ENCODE results near the gene MYZAP. TPM values are rescaled to one million over a fixed set of nuclear protein-coding genes. Genes with fewer than 3 reads are reported as not detected.

MYZAP gene
- total and polyA plus RNA-seq, 2 of the 13 experiments (the other 11 are each of a cell fraction or from before 2014, with no cell fraction given), result not detected

DNA sequence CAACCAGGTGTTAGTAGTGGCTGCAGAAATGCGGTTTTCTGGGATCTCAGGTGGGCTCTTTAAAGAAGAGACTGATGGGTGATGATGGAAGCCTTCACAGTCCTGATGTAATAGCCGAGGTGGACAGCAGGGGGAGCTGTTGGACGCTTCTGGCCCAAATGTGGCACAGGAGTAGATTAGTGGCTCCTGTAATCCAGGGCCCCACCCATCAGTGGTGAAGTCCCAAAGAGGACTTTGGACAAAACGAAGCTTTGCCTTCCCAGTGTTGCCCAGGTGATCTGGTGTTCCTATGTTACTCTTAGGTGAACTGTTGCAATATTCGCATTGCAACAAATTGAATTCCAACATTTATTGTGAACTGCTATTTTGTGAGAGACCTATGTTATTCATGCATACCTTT lies 31.8 kb upstream of the MYZAP start (continued):
- peak; percentile 100 for TF ChIP-seq ZNF264 (CRISPR knock-in tag; IDR thresholded peaks at IDR 0.05)
- TF ChIP-seq IRF2 (CRISPR knock-in tag; IDR thresholded peaks at IDR 0.05), result no peak
- no peak for TF ChIP-seq SOX6 (IDR thresholded peaks at IDR 0.05)
- TF ChIP-seq SOX6 (CRISPR knock-in tag; IDR thresholded peaks at IDR 0.05), result no peak
- no peak for TF ChIP-seq ZNF7 (CRISPR knock-in tag; IDR thresholded peaks at IDR 0.05)
- TF ChIP-seq ZNF563 (CRISPR knock-in tag; IDR thresholded peaks at IDR 0.05), result no peak
- no peak for TF ChIP-seq ZNF672 (CRISPR knock-in tag; IDR thresholded peaks at IDR 0.05)
- TF ChIP-seq, protein P1, sequence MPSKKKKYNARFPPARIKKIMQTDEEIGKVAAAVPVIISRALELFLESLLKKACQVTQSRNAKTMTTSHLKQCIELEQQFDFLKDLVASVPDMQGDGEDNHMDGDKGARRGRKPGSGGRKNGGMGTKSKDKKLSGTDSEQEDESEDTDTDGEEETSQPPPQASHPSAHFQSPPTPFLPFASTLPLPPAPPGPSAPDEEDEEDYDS (CRISPR knock-in tag; IDR thresholded peaks at IDR 0.05), result 0 out of 2 replicates have a peak, but pooled peaks have one; percentile 10
- 0 out of 2 replicates have a peak, but pooled peaks have one; percentile 51 for TF ChIP-seq SMAD3 (CRISPR knock-in tag; IDR thresholded peaks at IDR 0.05)
- TF ChIP-seq, protein P2, sequence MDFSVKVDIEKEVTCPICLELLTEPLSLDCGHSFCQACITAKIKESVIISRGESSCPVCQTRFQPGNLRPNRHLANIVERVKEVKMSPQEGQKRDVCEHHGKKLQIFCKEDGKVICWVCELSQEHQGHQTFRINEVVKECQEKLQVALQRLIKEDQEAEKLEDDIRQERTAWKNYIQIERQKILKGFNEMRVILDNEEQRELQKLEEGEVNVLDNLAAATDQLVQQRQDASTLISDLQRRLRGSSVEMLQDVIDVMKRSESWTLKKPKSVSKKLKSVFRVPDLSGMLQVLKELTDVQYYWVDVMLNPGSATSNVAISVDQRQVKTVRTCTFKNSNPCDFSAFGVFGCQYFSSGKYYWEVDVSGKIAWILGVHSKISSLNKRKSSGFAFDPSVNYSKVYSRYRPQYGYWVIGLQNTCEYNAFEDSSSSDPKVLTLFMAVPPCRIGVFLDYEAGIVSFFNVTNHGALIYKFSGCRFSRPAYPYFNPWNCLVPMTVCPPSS (IDR thresholded peaks at IDR 0.05), result no peak
- TF ChIP-seq MTF1 (CRISPR knock-in tag; IDR thresholded peaks at IDR 0.05), result no peak
- TF ChIP-seq, protein P3, sequence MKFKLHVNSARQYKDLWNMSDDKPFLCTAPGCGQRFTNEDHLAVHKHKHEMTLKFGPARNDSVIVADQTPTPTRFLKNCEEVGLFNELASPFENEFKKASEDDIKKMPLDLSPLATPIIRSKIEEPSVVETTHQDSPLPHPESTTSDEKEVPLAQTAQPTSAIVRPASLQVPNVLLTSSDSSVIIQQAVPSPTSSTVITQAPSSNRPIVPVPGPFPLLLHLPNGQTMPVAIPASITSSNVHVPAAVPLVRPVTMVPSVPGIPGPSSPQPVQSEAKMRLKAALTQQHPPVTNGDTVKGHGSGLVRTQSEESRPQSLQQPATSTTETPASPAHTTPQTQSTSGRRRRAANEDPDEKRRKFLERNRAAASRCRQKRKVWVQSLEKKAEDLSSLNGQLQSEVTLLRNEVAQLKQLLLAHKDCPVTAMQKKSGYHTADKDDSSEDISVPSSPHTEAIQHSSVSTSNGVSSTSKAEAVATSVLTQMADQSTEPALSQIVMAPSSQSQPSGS (CRISPR knock-in tag; IDR thresholded peaks at IDR 0.05), result no peak
- no peak for TF ChIP-seq ZNF652 (CRISPR knock-in tag; IDR thresholded peaks at IDR 0.05; ENCODE audit: borderline replicate concordance, low read depth)
- no peak for TF ChIP-seq ZBTB20 (CRISPR knock-in tag; IDR thresholded peaks at IDR 0.05; ENCODE audit: borderline replicate concordance, low read depth)
- no peak for TF ChIP-seq NFYB (CRISPR knock-in tag; IDR thresholded peaks at IDR 0.05)
- TF ChIP-seq, protein P4, sequence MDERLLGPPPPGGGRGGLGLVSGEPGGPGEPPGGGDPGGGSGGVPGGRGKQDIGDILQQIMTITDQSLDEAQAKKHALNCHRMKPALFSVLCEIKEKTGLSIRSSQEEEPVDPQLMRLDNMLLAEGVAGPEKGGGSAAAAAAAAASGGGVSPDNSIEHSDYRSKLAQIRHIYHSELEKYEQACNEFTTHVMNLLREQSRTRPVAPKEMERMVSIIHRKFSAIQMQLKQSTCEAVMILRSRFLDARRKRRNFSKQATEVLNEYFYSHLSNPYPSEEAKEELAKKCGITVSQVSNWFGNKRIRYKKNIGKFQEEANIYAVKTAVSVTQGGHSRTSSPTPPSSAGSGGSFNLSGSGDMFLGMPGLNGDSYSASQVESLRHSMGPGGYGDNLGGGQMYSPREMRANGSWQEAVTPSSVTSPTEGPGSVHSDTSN (CRISPR knock-in tag; IDR thresholded peaks at IDR 0.05), result no peak
- TF ChIP-seq HOXA7 (CRISPR knock-in tag; IDR thresholded peaks at IDR 0.05), result no peak
- TF ChIP-seq RAD51 (IDR thresholded peaks at IDR 0.05; ENCODE audit: borderline replicate concordance), result no peak
- peak; percentile 73 for TF ChIP-seq RAD21 (CRISPR knock-in tag; IDR thresholded peaks at IDR 0.05)
- TF ChIP-seq, protein P5, sequence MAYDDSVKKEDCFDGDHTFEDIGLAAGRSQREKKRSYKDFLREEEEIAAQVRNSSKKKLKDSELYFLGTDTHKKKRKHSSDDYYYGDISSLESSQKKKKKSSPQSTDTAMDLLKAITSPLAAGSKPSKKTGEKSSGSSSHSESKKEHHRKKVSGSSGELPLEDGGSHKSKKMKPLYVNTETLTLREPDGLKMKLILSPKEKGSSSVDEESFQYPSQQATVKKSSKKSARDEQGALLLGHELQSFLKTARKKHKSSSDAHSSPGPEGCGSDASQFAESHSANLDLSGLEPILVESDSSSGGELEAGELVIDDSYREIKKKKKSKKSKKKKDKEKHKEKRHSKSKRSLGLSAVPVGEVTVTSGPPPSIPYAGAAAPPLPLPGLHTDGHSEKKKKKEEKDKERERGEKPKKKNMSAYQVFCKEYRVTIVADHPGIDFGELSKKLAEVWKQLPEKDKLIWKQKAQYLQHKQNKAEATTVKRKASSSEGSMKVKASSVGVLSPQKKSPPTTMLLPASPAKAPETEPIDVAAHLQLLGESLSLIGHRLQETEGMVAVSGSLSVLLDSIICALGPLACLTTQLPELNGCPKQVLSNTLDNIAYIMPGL (CRISPR knock-in tag; IDR thresholded peaks at IDR 0.05; ENCODE audit: borderline replicate concordance in 1 of 2, low read depth in 1 of 2), result peak in 1 of 2 experiments; percentile 58; a peak in 1 of 4 replicates
- TF ChIP-seq ATF1 (CRISPR knock-in tag; IDR thresholded peaks at IDR 0.05), result no peak
- no peak for TF ChIP-seq ZNF780A (CRISPR knock-in tag; IDR thresholded peaks at IDR 0.05)
- no peak for TF ChIP-seq ZNF749 (CRISPR knock-in tag; IDR thresholded peaks at IDR 0.05; ENCODE audit: borderline replicate concordance)
- TF ChIP-seq, protein P6, sequence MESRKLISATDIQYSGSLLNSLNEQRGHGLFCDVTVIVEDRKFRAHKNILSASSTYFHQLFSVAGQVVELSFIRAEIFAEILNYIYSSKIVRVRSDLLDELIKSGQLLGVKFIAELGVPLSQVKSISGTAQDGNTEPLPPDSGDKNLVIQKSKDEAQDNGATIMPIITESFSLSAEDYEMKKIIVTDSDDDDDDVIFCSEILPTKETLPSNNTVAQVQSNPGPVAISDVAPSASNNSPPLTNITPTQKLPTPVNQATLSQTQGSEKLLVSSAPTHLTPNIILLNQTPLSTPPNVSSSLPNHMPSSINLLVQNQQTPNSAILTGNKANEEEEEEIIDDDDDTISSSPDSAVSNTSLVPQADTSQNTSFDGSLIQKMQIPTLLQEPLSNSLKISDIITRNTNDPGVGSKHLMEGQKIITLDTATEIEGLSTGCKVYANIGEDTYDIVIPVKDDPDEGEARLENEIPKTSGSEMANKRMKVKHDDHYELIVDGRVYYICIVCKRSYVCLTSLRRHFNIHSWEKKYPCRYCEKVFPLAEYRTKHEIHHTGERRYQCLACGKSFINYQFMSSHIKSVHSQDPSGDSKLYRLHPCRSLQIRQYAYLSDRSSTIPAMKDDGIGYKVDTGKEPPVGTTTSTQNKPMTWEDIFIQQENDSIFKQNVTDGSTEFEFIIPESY (CRISPR knock-in tag; IDR thresholded peaks at IDR 0.05), result no peak
- peak; percentile 17; the same call in 1 of the 2 replicates for TF ChIP-seq BCL6 (CRISPR knock-in tag; IDR thresholded peaks at IDR 0.05)
- TF ChIP-seq ZBTB42 (CRISPR knock-in tag; IDR thresholded peaks at IDR 0.05), result no peak
